KG1 (cell line): Measurements from ENCODE around the gene ACYP2.
"Not testable (repeated sequence)": the region's sequence is repeated elsewhere in the genome, so short reads cannot be mapped to it uniquely, and the experiment has no call there.

Experiments
- DNase-seq: peaks from one replicate; lab custom pipeline; 2025; lab: John Stamatoyannopoulos, UW

Gene ACYP2

GRCh38 chr2:54271843-54272627, 156.6 kb downstream of the ACYP2 start:
- no peak for DNase-seq

- no peak for DNase-seq
Measured at GRCh38 chr2:54274781-54275242, 159.4 kb downstream of the ACYP2 start.

GRCh38 chr2:54275541-54275940, 160.1 kb downstream of the ACYP2 start:
- DNase-seq = no peak

- no peak for DNase-seq
Measured at GRCh38 chr2:54279385-54279784, 164.0 kb downstream of the ACYP2 start.

GRCh38 chr2:54284826-54285225, 169.4 kb downstream of the ACYP2 start:
- no peak for DNase-seq

- no peak for DNase-seq
Measured at GRCh38 chr2:54285451-54285850, 170.0 kb downstream of the ACYP2 start.

- no peak for DNase-seq
Measured at GRCh38 chr2:54287532-54287931, 172.1 kb downstream of the ACYP2 start.

GRCh38 chr2:54289917-54290316, 174.5 kb downstream of the ACYP2 start:
- DNase-seq = no peak

- DNase-seq = no peak
Measured at GRCh38 chr2:54290356-54291025, 175.1 kb downstream of the ACYP2 start.

GRCh38 chr2:54294665-54295064, 179.2 kb downstream of the ACYP2 start:
- DNase-seq = not testable (repeated sequence)

- DNase-seq = no peak
Measured at GRCh38 chr2:54295911-54296310, 180.5 kb downstream of the ACYP2 start.

GRCh38 chr2:54298514-54298913, 183.1 kb downstream of the ACYP2 start:
- DNase-seq = no peak

- no peak for DNase-seq
Measured at GRCh38 chr2:54303631-54304030, 188.2 kb downstream of the ACYP2 start.

GRCh38 chr2:54306556-54306955, 191.1 kb downstream of the ACYP2 start:
- DNase-seq = no peak

GRCh38 chr2:54308186-54308585, 192.8 kb downstream of the ACYP2 start:
- DNase-seq = no peak

GRCh38 chr2:54308782-54309181, 193.4 kb downstream of the ACYP2 start:
- DNase-seq = no peak

- DNase-seq = no peak
Measured at GRCh38 chr2:54310311-54310710, 194.9 kb downstream of the ACYP2 start.

- DNase-seq = no peak
Measured at GRCh38 chr2:54310961-54311360, 195.5 kb downstream of the ACYP2 start.

- no peak for DNase-seq
Measured at GRCh38 chr2:54313147-54313546, 197.7 kb downstream of the ACYP2 start.

GRCh38 chr2:54317973-54318372, 202.6 kb downstream of the ACYP2 start:
- no peak for DNase-seq

- DNase-seq = no peak
Measured at GRCh38 chr2:54318821-54319220, 203.4 kb downstream of the ACYP2 start.

- no peak for DNase-seq
Measured at GRCh38 chr2:54321047-54321446, 205.6 kb downstream of the ACYP2 start.

GRCh38 chr2:54324517-54324916, 209.1 kb downstream of the ACYP2 start:
- not testable (repeated sequence) for DNase-seq
